Suprapubic skin (tissue), 4 donors: ENCODE results near the gene GALNT11. TPM values are rescaled to one million over a fixed set of nuclear protein-coding genes. Genes with fewer than 3 reads are reported as not detected.

Experiments
- DNase-seq, 2 donors: peaks; one replicate each; pipeline ENCODE4 v3.0.0-alpha.2; 2019; ENCODE audit warnings: low spot score in 2 of 2
- H3K27ac ChIP-seq: fragments of 200-600 bp; sonication (generic); one replicate; pipeline ENCODE4 v1.5.1; 2019
- H3K27me3 ChIP-seq: fragments of 200-600 bp; sonication (generic); one replicate; pipeline ENCODE4 v1.5.1; 2019
- H3K36me3 ChIP-seq: fragments of 200-600 bp; sonication (generic); one replicate; pipeline ENCODE4 v1.5.1; 2019
- H3K4me1 ChIP-seq: fragments of 200-600 bp; sonication (generic); one replicate; pipeline ENCODE4 v1.5.1; 2019
- H3K4me3 ChIP-seq: fragments of 200-600 bp; sonication (generic); one replicate; pipeline ENCODE4 v1.5.1; 2019; ENCODE audit warnings: mild to moderate bottlenecking
- H3K9me3 ChIP-seq: fragments of 200-600 bp; sonication (generic); one replicate; pipeline ENCODE4 v1.5.1; 2019
- CTCF ChIP-seq, 2 donors: fragments of 200-600 bp in 1 of 2; fragments of 450-650 bp in 1 of 2; sonication (generic) in 1 of 2; IDR thresholded peaks; one replicate each; pipeline ENCODE4 v1.5.1; 2016 to 2019; ENCODE audit warnings: antibody characterized with exemption in 2 of 2, mild to moderate bottlenecking in 1 of 2, moderate library complexity in 1 of 2
- EP300 ChIP-seq: sonication (generic); formaldehyde crosslinking; IDR thresholded peaks from one replicate; pipeline ENCODE4 v1.6.1; 2017; ENCODE audit warnings: antibody characterized with exemption
- POLR2A ChIP-seq, 2 donors: fragments of 450-650 bp; IDR thresholded peaks; one replicate each; pipeline ENCODE4 v1.6.1; 2017; ENCODE audit warnings: antibody characterized with exemption in 2 of 2, mild to moderate bottlenecking in 2 of 2, moderate library complexity in 2 of 2
- POLR2AphosphoS5 ChIP-seq, 3 donors: sonication (generic); formaldehyde crosslinking; IDR thresholded peaks; one replicate each; pipeline ENCODE4 v1.6.1; 2017; ENCODE audit warnings: antibody characterized with exemption in 3 of 3
- WGBS: methylation state at CpG from one replicate; pipeline ENCODE4 v1.1.5; 2018; 5-methylcytosine and 5-hydroxymethylcytosine counted together
- total RNA-seq, 4 donors: library from RNA; depleted of rRNA; stranded (reverse); fragments of >200 nt; gene quantifications; one replicate each; pipeline ENCODE4 v1.1.0, GENCODE V29; 2016

GALNT11 gene
- total RNA-seq, 4 donors from 2014 or later: 34.5 to 48.6 (median 42.5) TPM

GRCh38 chr7:152108359-152108758 is 82.9 kb downstream of the GALNT11 start:
- no peak for DNase-seq
- H3K36me3 ChIP-seq: peaks cover 40% of the 10 kb centered on the region
- no peaks in the 10 kb centered on the region for H3K27me3 ChIP-seq
- no peaks in the 10 kb centered on the region for H3K9me3 ChIP-seq
- H3K4me3 ChIP-seq: no peak overlapping the region
- no peak for TF ChIP-seq EP300
- no peak for TF ChIP-seq POLR2AphosphoS5 (IDR thresholded peaks at IDR 0.05)
- TF ChIP-seq POLR2A (IDR thresholded peaks at IDR 0.05): no peak
- TF ChIP-seq CTCF (IDR thresholded peaks at IDR 0.05): no peak
- no peak overlapping the region for H3K27ac ChIP-seq
- WGBS: 68% methylated on average over 7 of the region's 7 CpGs
- no peaks in the 10 kb centered on the region for H3K4me1 ChIP-seq

- Histone ChIP-seq H3K4me3 (no peak overlapping the region), H3K36me3 (peaks cover 66% of the 10 kb centered on the region), H3K27me3 (no peaks in the 10 kb centered on the region), H3K9me3 (no peaks in the 10 kb centered on the region), H3K27ac (no peak overlapping the region), H3K4me1 (no peaks in the 10 kb centered on the region)
- TF ChIP-seq POLR2AphosphoS5 (IDR thresholded peaks at IDR 0.05) (no peak), CTCF (IDR thresholded peaks at IDR 0.05) (no peak), EP300 (no peak), POLR2A (IDR thresholded peaks at IDR 0.05) (no peak)
- DNase-seq: no peak
Measured at GRCh38 chr7:152112829-152113228, 87.4 kb downstream of the GALNT11 start.

GRCh38 chr7:152115021-152115718 is 89.7 kb downstream of the GALNT11 start:
- Histone ChIP-seq H3K4me3 (no peak overlapping the region), H3K36me3 (peaks cover 74% of the 10 kb centered on the region), H3K27ac (no peak overlapping the region), H3K9me3 (no peaks in the 10 kb centered on the region), H3K27me3 (no peaks in the 10 kb centered on the region), H3K4me1 (no peaks in the 10 kb centered on the region)
- WGBS: 94% methylated on average over 9 of the region's 9 CpGs
- no peak for DNase-seq
- TF ChIP-seq POLR2A (IDR thresholded peaks at IDR 0.05) (no peak), CTCF (IDR thresholded peaks at IDR 0.05) (no peak), POLR2AphosphoS5 (IDR thresholded peaks at IDR 0.05) (no peak), EP300 (no peak)

- TF ChIP-seq POLR2A (IDR thresholded peaks at IDR 0.05) (no peak), CTCF (IDR thresholded peaks at IDR 0.05) (no peak), EP300 (no peak), POLR2AphosphoS5 (IDR thresholded peaks at IDR 0.05) (no peak)
- WGBS: 93% methylated on average over 8 of the region's 8 CpGs
Measured at GRCh38 chr7:152117356-152117755, 91.9 kb downstream of the GALNT11 start.

GRCh38 chr7:152120210-152120609 is 94.7 kb downstream of the GALNT11 start:
- no peak overlapping the region for H3K27ac ChIP-seq
- WGBS: 100% methylated on average over 6 of the region's 6 CpGs
- H3K9me3 ChIP-seq: peaks cover 5% of the 10 kb centered on the region
- H3K4me1 ChIP-seq: no peaks in the 10 kb centered on the region
- H3K27me3 ChIP-seq: no peaks in the 10 kb centered on the region
- no peak overlapping the region for H3K4me3 ChIP-seq
- no peak for TF ChIP-seq CTCF (IDR thresholded peaks at IDR 0.05)
- no peak for TF ChIP-seq POLR2AphosphoS5 (IDR thresholded peaks at IDR 0.05)
- no peak for TF ChIP-seq POLR2A (IDR thresholded peaks at IDR 0.05)
- TF ChIP-seq EP300: no peak
- no peak for DNase-seq
- H3K36me3 ChIP-seq: peaks cover 98% of the 10 kb centered on the region

More at GRCh38 chr7:152117356-152117755, 91.9 kb downstream of the GALNT11 start:
- H3K36me3 ChIP-seq: peaks cover 93% of the 10 kb centered on the region
- DNase-seq: no peak
- H3K9me3 ChIP-seq: no peaks in the 10 kb centered on the region
- H3K4me1 ChIP-seq: no peaks in the 10 kb centered on the region
- no peak overlapping the region for H3K4me3 ChIP-seq
- no peak overlapping the region for H3K27ac ChIP-seq
- H3K27me3 ChIP-seq: no peaks in the 10 kb centered on the region
